HepG2 (cell line): ENCODE measurements around the gene ANKRD12. TPM values are rescaled to one million over a fixed set of nuclear protein-coding genes. Genes with fewer than 3 reads are reported as not detected.

Experiments used
- AKAP8 ChIP-seq: sonication (generic); formaldehyde crosslinking; IDR thresholded peaks from 2 replicates; pipeline ENCODE4 v1.5.1; 2020; ENCODE audit warnings: mild to moderate bottlenecking, missing genetic modification reagents
- CBX2 ChIP-seq, 2 experiments: fragments of 200-600 bp in 1 of 2; sonication (generic); formaldehyde crosslinking in 1 of 2; IDR thresholded peaks; 2 replicates each; pipeline versions ENCODE4 v1.7.0 to v1.8.1; 2018 to 2022; ENCODE audit warnings: low read depth in 2 of 2, low read length in 1 of 2, mild to moderate bottlenecking in 1 of 2, missing genetic modification reagents in 1 of 2
- CEBPZ ChIP-seq: IDR thresholded peaks from 2 replicates; pipeline ENCODE4 v1.6.1; 2012; ENCODE audit warnings: low read length, improper control_type of control experiment
- CREB1 ChIP-seq, 2 experiments: fragments of 450-650 bp in 1 of 2; IDR thresholded peaks; 2 replicates each; pipeline ENCODE4 v1.6.1; 2016 to 2017; ENCODE audit warnings: control low read depth in 1 of 2, mild to moderate bottlenecking in 1 of 2, missing compliant biosample characterization in 1 of 2, missing genetic modification characterization in 1 of 2
- GFI1 ChIP-seq: sonication (generic); formaldehyde crosslinking; IDR thresholded peaks from 2 replicates; pipeline ENCODE4 v1.5.0; 2020; ENCODE audit warnings: missing genetic modification reagents, mild to moderate bottlenecking, borderline replicate concordance
- GTF2F1 ChIP-seq: fragments of 150-350 bp; IDR thresholded peaks from 2 replicates; pipeline ENCODE4 v1.6.1; 2014; ENCODE audit warnings: low read length
- IKZF1 ChIP-seq: fragments of 450-650 bp; IDR thresholded peaks from 2 replicates; pipeline ENCODE4 v1.7.1; 2016
- PBX3 ChIP-seq: sonication (generic); formaldehyde crosslinking; IDR thresholded peaks from 2 replicates; pipeline ENCODE4 v1.8.1; 2023; ENCODE audit warnings: missing genetic modification reagents, inconsistent platforms, borderline replicate concordance
- SMAD1 ChIP-seq: sonication (generic); formaldehyde crosslinking; IDR thresholded peaks from 2 replicates; pipeline ENCODE4 v1.4.0; 2020; ENCODE audit warnings: missing genetic modification reagents, low read depth, mild to moderate bottlenecking, borderline replicate concordance
- SNAPC2 ChIP-seq: sonication (generic); formaldehyde crosslinking; IDR thresholded peaks from 2 replicates; pipeline ENCODE4 v1.8.1; 2022; ENCODE audit warnings: mild to moderate bottlenecking, missing genetic modification reagents
- SRSF9 ChIP-seq: fragments of 200-400 bp; formaldehyde crosslinking; IDR thresholded peaks from 2 replicates; pipeline ENCODE4 v1.6.1; 2018; ENCODE audit warnings: borderline replicate concordance, mild to moderate bottlenecking, low read depth, low read length; ENCODE audit not compliant: insufficient read depth, poor library complexity, severe bottlenecking
- STAT5B ChIP-seq: sonication (generic); formaldehyde crosslinking; IDR thresholded peaks from 2 replicates; pipeline ENCODE4 v1.4.0; 2020; ENCODE audit warnings: missing genetic modification reagents
- TSC22D2 ChIP-seq: sonication (generic); formaldehyde crosslinking; IDR thresholded peaks from 2 replicates; pipeline ENCODE4 v1.5.1; 2020; ENCODE audit warnings: missing genetic modification reagents, mild to moderate bottlenecking, borderline replicate concordance
- U2AF2 ChIP-seq: fragments of 200-400 bp; formaldehyde crosslinking; IDR thresholded peaks from 2 replicates; pipeline ENCODE4 v1.6.1; 2017; ENCODE audit warnings: low read depth, mild to moderate bottlenecking, low read length
- WIZ ChIP-seq: sonication (generic); formaldehyde crosslinking; IDR thresholded peaks from 2 replicates; pipeline ENCODE4 v1.5.1; 2020; ENCODE audit warnings: mild to moderate bottlenecking, missing genetic modification reagents
- ZC3H4 ChIP-seq: sonication (generic); formaldehyde crosslinking; IDR thresholded peaks from 2 replicates; pipeline ENCODE4 v1.4.0; 2020; ENCODE audit warnings: missing genetic modification reagents, borderline replicate concordance
- ZFP82 ChIP-seq: sonication (generic); formaldehyde crosslinking; IDR thresholded peaks from 2 replicates; pipeline ENCODE4 v1.5.1; 2020; ENCODE audit warnings: mild to moderate bottlenecking, missing genetic modification reagents, borderline replicate concordance
- ZNF367 ChIP-seq: sonication (generic); formaldehyde crosslinking; IDR thresholded peaks from 2 replicates; pipeline ENCODE4 v1.4.0; 2020; ENCODE audit warnings: missing genetic modification reagents, borderline replicate concordance
- ZNF547 ChIP-seq: sonication (generic); formaldehyde crosslinking; IDR thresholded peaks from 2 replicates; pipeline ENCODE4 v1.5.1; 2020; ENCODE audit warnings: mild to moderate bottlenecking, missing genetic modification reagents
- ZNF549 ChIP-seq: sonication (generic); formaldehyde crosslinking; IDR thresholded peaks from 2 replicates; pipeline ENCODE4 v1.5.0; 2020; ENCODE audit warnings: missing genetic modification reagents
- ZNF572 ChIP-seq: sonication (generic); formaldehyde crosslinking; IDR thresholded peaks from 2 replicates; pipeline ENCODE4 v1.5.1; 2020; ENCODE audit warnings: mild to moderate bottlenecking, missing genetic modification reagents
- ZNF670 ChIP-seq: sonication (generic); formaldehyde crosslinking; IDR thresholded peaks from 2 replicates; pipeline ENCODE4 v1.8.0; 2022; ENCODE audit warnings: mild to moderate bottlenecking, missing genetic modification reagents, borderline replicate concordance
- ZNF792 ChIP-seq: IDR thresholded peaks from 2 replicates; pipeline ENCODE4 v1.6.1; 2016
- ZNF83 ChIP-seq: sonication (generic); formaldehyde crosslinking; IDR thresholded peaks from 2 replicates; pipeline ENCODE4 v1.4.0; 2020; ENCODE audit warnings: missing genetic modification reagents, mild to moderate bottlenecking, borderline replicate concordance
- polyA plus RNA-seq, 8 experiments: library from polyadenylated mRNA; depleted of rRNA in 3 of 8; stranded (reverse) in 7 of 8; unstranded in 1 of 8; fragments of >200 nt; fragmentation: Illumina TruSeq in 4 of 8; extraction: Trizol in 4 of 8; gene quantifications; 2 replicates each; pipeline versions ENCODE4 v1.2.1 to v1.2.3, GENCODE V29; 2011 to 2016; ENCODE audit warnings: low read depth in 4 of 8, missing spikeins in 1 of 8, mixed read lengths in 1 of 8; ENCODE audit not compliant: insufficient read depth in 1 of 8
- total RNA-seq, 5 experiments: library from RNA; depleted of rRNA; stranded (reverse); fragments of >200 nt; fragmentation: Illumina TruSeq; extraction: Trizol; gene quantifications; 2 replicates each; pipeline ENCODE4 v1.2.3, GENCODE V29; 2016; ENCODE audit warnings: low read depth in 1 of 5

ANKRD12 gene
- total and polyA plus RNA-seq, 2 of the 13 experiments (the other 11 are each of a cell fraction or from before 2014, with no cell fraction given) = 6.0 to 23.2 TPM

DNA sequence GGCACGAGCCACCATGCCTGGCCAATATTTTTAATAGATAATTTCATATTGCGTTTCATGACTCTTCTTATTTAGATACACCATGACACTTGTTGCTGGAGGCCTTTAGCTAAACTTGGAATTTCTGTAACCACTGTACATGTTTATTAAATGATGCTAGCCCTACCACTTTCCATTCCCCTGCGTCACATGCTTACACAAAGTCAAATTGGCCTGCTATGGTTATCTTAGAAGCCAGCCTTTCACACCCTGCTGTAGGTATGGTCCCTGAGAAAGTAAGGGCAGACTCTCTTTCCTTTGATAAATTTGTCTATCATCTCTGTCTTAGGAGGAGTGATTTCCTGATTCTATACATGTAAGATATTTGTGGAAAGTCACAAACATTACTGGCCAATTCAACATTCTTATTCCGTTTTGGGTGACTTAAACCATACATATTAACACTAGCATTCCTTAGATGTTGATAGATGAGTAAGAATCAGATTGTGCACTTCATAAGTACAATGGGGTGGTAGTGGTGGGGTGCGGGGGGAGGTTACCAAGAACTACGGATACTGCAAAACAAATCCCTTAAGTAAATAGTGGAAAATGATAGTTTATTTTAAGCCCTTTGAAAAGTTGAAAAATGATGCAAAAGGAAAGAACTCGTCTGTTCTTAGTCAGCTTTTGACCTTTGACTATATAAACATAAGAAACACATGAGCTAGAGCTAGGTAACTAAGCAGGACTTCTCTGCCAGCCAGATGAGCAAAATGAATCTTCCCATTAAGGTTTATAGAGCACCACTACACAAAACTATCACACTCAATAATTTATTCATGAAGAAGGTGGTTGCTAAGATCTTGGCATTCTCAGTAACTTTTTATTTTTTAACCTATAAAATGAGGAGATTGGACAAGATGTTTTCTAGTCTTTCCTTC is 42.0 kb upstream of the ANKRD12 start (continued):
- TF ChIP-seq ZNF367 (CRISPR knock-in tag) (no peak), ZNF670 (CRISPR knock-in tag) (no peak), CBX2 (IDR thresholded peaks at IDR 0.05; ENCODE audit: low read depth, low read length) (no peak), CBX2 (CRISPR knock-in tag; IDR thresholded peaks at IDR 0.05; ENCODE audit: low read depth) (no peak), ZFP82 (CRISPR knock-in tag) (no peak), TSC22D2 (CRISPR knock-in tag) (no peak), STAT5B (no peak), CREB1 (IDR thresholded peaks at IDR 0.05) (0 out of 2 replicates have a peak, but pooled peaks have one; percentile 27), CREB1 (CRISPR knock-in tag; IDR thresholded peaks at IDR 0.05) (peak; percentile 54), ZNF572 (CRISPR knock-in tag) (no peak), GFI1 (peak; percentile 66; the same call in 1 of the 2 replicates), IKZF1 (no peak), ZNF83 (CRISPR knock-in tag) (no peak), SNAPC2 (no peak), ZNF549 (CRISPR knock-in tag) (no peak), CEBPZ (no peak), ZC3H4 (CRISPR knock-in tag) (no peak), SRSF9 (no peak), AKAP8 (no peak), ZNF547 (no peak), PBX3 (CRISPR knock-in tag) (no peak), ZNF792 (CRISPR knock-in tag) (no peak), WIZ (CRISPR knock-in tag) (no peak), GTF2F1 (no peak), SMAD1 (CRISPR knock-in tag) (no peak), U2AF2 (no peak)
